Measurements from ENCODE around the gene PDIA2. TPM values are rescaled to one million over a fixed set of nuclear protein-coding genes. Genes with fewer than 3 reads are reported as not detected.

PDIA2 gene
- total RNA-seq, 1 donor from 2014 or later = not detected

- H3K4me3 ChIP-seq (ENCODE audit: low read depth, low read length) = no peak overlapping the region
- no peak for TF ChIP-seq CTCF (conservative IDR thresholded peaks at IDR 0.05; ENCODE audit: low read depth, low read length)
- DNase-seq (ENCODE audit: low read depth) = no peak
Observed at GRCh38 chr16:286491-287297, 3.7 kb downstream of the PDIA2 start.

GRCh38 chr16:287298-287811, 4.4 kb downstream of the PDIA2 start:
- no peak overlapping the region for H3K4me3 ChIP-seq (ENCODE audit: low read depth, low read length)
- DNase-seq (ENCODE audit: low read depth) = no peak
- peak; percentile 14 for TF ChIP-seq CTCF (conservative IDR thresholded peaks at IDR 0.05; ENCODE audit: low read depth, low read length)

GRCh38 chr16:287981-288920, 5.3 kb downstream of the PDIA2 start:
- no peak for TF ChIP-seq CTCF (conservative IDR thresholded peaks at IDR 0.05; ENCODE audit: low read depth, low read length)
- no peak overlapping the region for H3K4me3 ChIP-seq (ENCODE audit: low read depth, low read length)
- DNase-seq (ENCODE audit: low read depth) = no peak

DNA sequence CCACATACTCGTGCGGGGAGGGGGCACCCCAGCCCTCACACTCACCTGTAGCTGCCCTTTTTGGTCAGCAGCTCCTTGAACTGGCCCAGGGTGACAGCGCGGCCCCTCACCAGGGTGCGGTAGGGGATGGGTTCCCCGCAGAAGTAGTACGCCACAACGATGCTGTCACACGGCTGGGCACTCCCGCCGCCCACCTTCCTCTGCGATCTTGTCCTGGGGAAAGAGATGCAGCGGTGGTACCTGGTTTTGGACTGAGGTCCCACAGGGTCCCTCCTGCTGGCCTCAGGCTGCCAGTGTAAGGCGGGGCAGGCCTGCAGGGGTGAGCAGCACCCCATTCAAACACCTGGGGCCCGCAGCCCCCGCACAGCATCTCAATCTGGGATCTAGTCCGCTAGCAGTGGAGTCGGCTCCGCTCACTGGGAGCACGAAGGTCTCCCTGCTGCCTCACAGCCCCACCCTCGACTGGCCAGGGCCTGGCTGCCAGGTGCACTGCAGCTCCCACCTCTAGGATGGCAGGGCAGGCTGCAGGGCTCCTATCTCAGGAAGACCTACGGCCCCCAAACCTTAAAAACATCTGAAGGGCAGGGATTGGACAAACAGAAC, 6.5 kb downstream of the PDIA2 start:
- TF ChIP-seq CTCF (conservative IDR thresholded peaks at IDR 0.05; ENCODE audit: low read depth, low read length) = no peak
- H3K4me3 ChIP-seq (ENCODE audit: low read depth, low read length) = no peak overlapping the region
- no peak for DNase-seq (ENCODE audit: low read depth)

DNA sequence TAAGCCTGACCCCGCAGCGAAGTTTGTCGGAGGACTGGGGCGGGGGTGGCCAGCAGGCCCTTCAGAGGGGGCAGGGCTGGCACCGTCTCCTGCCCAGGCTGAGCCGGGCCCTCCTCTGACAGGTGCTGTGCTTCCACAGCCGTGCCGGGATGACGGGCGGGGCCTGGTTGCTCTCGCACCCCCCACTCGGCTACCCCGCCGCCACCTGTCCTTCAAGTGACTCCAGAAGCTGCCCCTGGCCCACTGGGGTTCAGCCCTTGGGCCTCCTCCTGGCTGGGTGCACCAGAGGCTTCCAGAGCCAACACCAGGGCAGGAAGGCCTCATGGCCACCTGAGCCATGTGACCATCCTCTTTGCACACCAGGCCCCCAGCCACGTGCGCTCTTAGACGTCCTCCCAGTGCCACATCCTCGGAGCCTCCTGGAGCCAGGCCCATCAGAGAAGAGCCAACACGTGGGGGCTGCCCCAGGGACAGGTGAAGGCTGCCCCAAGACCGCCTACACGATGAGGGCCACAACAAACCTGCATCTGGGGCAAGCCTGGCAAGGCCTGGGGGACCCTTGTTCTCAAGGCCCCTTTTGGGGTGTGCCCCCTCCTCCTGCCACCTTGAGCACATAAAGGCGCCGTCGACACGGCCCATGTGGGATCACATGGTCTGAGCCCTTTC, 7.2 kb downstream of the PDIA2 start:
- no peak overlapping the region for H3K4me3 ChIP-seq (ENCODE audit: low read depth, low read length)
- DNase-seq (ENCODE audit: low read depth) = no peak
- no peak for TF ChIP-seq CTCF (conservative IDR thresholded peaks at IDR 0.05; ENCODE audit: low read depth, low read length)

DNA sequence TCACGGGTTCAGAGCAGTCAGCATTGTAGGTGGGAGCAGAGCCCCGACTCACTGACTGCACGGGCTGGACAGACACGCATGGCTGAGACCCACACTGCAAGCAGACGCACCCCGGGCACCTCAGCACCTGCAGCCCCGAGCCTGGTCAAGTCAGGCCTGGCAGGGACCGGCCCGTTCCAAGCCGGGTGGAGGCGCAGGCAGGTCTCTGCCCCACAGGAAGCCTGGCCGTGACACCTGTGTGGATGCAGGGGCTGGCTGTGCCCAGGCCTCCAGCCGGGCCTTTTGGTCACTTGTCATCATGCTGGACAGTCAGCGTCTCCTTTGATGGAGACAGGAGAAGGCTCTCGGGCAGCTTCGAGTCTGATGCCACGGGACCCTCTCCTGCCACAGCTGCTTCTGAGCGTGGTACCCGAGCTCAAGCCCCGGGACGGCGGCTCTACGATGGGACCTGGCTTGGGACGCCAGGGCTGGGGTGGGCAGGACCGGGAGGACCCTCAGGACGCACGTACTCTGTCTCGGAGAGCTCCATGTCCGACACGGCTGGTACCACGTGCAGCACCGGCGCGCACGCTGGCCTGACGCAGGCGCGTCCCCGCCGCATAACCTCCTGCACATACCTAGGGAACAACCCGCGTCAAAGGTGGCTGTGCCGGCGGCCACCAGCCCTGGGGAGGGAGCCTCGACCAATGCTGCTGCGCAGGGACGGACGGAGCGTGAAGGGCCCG, 7.9 kb downstream of the PDIA2 start:
- no peak for DNase-seq (ENCODE audit: low read depth)
- H3K4me3 ChIP-seq (ENCODE audit: low read depth, low read length) = no peak overlapping the region
- TF ChIP-seq CTCF (conservative IDR thresholded peaks at IDR 0.05; ENCODE audit: low read depth, low read length) = no peak
